K562 (cell line): ENCODE results near the gene ABCB9. TPM values are rescaled to one million over a fixed set of nuclear protein-coding genes. Genes with fewer than 3 reads are reported as not detected.
A peak's percentile ranks its signal among the peaks of the same experiment; 100 is the strongest.

Experiments used
- CC2D1A ChIP-seq: fragments of 450-650 bp; IDR thresholded peaks from 2 replicates; pipeline ENCODE4 v1.6.1; 2017; ENCODE audit warnings: mild to moderate bottlenecking
- MGA ChIP-seq: fragments of 450-650 bp; IDR thresholded peaks from 2 replicates; pipeline ENCODE4 v1.6.1; 2016; ENCODE audit warnings: mild to moderate bottlenecking, moderate library complexity
- MLLT1 ChIP-seq, 2 experiments: fragments of 450-650 bp; IDR thresholded peaks; 2 replicates each; pipeline ENCODE4 v1.6.1; 2016
- TEAD4 ChIP-seq, 2 experiments: sonication (generic) in 1 of 2; formaldehyde crosslinking in 1 of 2; IDR thresholded peaks; 2 replicates each; pipeline versions ENCODE4 v1.6.1 to v1.8.0; 2012 to 2022; ENCODE audit warnings: borderline replicate concordance in 1 of 2, inconsistent platforms in 1 of 2, low read length in 1 of 2, mild to moderate bottlenecking in 1 of 2, missing genetic modification reagents in 1 of 2
- ZNF24 ChIP-seq: fragments of 450-650 bp; IDR thresholded peaks from 2 replicates; pipeline ENCODE4 v1.6.1; 2016
- ZNF395 ChIP-seq: fragments of 200-800 bp; sonication (Bioruptor generic); IDR thresholded peaks from 2 replicates; pipeline ENCODE4 v1.6.1; 2017; ENCODE audit warnings: missing genetic modification characterization, missing compliant biosample characterization
- polyA plus RNA-seq, 8 experiments: library from polyadenylated mRNA; depleted of rRNA in 4 of 8; stranded (reverse) in 5 of 8; unstranded in 3 of 8; fragments of >200 nt; fragmentation: Nextera tagmentation in 2 of 8; fragmentation: Illumina TruSeq in 1 of 8; extraction: Ambion mirVana in 2 of 8; extraction: Trizol in 1 of 8; gene quantifications; 2 replicates each; pipeline versions ENCODE4 v1.2.1 to v1.2.3, GENCODE V29; 2011 to 2014; ENCODE audit warnings: inconsistent platforms in 1 of 8, missing spikeins in 1 of 8
- total RNA-seq, 7 experiments: library from RNA; depleted of rRNA in 6 of 7; stranded (reverse); fragments of >200 nt in 6 of 7; fragmentation: Illumina TruSeq in 2 of 7; extraction: Trizol in 2 of 7; gene quantifications; 2 replicates each; pipeline versions ENCODE4 v1.2.1 to v1.2.3, GENCODE V29; 2011 to 2021; ENCODE audit warnings: low replicate concordance in 1 of 7
- TF ChIP-seq, protein P1 (sequence below): fragments of 250-450 bp; sonication (Bioruptor Pico); IDR thresholded peaks from 2 replicates; pipeline ENCODE4 v1.5.0; 2021

The ABCB9 gene
- total and polyA plus RNA-seq, 9 of the 15 experiments (the other 6 are each of a cell fraction or from before 2014, with no cell fraction given), result 0.20 to 12.6 (median 6.2) TPM

- TF ChIP-seq MGA (peak; percentile 88), MLLT1 (IDR thresholded peaks at IDR 0.05) (peak; percentile 21 to 70; a peak in 2 of 4 replicates), ZNF395 (CRISPR knock-in tag) (0 out of 2 replicates have a peak, but pooled peaks have one; percentile 64), ZNF24 (0 out of 2 replicates have a peak, but pooled peaks have one; percentile 41), CC2D1A (no peak), TEAD4 (IDR thresholded peaks at IDR 0.05; ENCODE audit: low read length) (no peak), TEAD4 (CRISPR knock-in tag; IDR thresholded peaks at IDR 0.05; ENCODE audit: borderline replicate concordance) (0 out of 2 replicates have a peak, but pooled peaks have one; percentile 55)
- TF ChIP-seq, protein P1, sequence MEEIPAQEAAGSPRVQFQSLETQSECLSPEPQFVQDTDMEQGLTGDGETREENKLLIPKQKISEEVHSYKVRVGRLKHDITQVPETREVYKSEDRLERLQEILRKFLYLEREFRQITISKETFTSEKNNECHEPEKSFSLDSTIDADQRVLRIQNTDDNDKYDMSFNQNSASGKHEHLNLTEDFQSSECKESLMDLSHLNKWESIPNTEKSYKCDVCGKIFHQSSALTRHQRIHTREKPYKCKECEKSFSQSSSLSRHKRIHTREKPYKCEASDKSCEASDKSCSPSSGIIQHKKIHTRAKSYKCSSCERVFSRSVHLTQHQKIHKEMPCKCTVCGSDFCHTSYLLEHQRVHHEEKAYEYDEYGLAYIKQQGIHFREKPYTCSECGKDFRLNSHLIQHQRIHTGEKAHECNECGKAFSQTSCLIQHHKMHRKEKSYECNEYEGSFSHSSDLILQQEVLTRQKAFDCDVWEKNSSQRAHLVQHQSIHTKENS (CRISPR knock-in tag), result no peak
These were observed 8.9 kb upstream of the ABCB9 start, which contains the start of gene OGFOD2 (continued) for GRCh38 chr12:122974892-122975789.
